ENCODE results near the gene SLC1A3. TPM values are rescaled to one million over a fixed set of nuclear protein-coding genes. Genes with fewer than 3 reads are reported as not detected.

SLC1A3 gene
- total RNA-seq, 1 donor from 2014 or later: not detected

DNA sequence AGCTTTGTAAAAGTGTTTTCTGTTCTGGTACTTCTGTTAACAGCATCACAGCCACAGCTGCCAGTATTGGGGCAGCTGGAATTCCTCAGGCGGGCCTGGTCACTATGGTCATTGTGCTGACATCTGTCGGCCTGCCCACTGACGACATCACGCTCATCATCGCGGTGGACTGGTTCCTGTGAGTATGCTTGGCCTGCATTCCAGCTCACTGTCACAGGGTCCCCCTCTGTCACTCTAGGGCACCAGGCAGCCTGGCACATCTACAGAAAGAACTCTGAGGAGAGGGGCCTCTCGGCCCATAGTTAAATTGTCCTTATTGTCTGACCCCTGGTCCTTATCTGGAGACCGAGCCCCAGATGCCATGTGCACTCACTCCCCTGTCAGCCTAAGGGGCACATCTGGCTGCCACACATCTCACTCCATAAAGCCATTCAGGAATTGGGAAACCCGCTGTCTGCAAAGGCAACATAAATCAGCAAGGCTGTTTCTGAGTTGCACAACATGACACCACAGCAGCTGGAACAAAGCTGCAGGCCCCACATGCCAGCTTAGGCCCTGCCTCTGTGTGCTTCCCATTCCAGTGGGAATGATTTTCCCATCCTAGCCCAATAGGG lies 77.5 kb downstream of the SLC1A3 start:
- H3K4me1 Mint-ChIP-seq: no peaks in the 10 kb centered on the region
- no peaks in the 10 kb centered on the region for H3K36me3 Mint-ChIP-seq (ENCODE audit: low read depth)
- no peaks in the 10 kb centered on the region for H3K9me3 Mint-ChIP-seq
- intact Hi-C loops (cut with micrococcal nuclease): no loop called here
- no peak for DNase-seq
- H3K4me3 Mint-ChIP-seq: no peak overlapping the region
- peaks cover 4% of the 10 kb centered on the region for H3K27me3 Mint-ChIP-seq
- no peak overlapping the region for H3K27ac Mint-ChIP-seq

DNA sequence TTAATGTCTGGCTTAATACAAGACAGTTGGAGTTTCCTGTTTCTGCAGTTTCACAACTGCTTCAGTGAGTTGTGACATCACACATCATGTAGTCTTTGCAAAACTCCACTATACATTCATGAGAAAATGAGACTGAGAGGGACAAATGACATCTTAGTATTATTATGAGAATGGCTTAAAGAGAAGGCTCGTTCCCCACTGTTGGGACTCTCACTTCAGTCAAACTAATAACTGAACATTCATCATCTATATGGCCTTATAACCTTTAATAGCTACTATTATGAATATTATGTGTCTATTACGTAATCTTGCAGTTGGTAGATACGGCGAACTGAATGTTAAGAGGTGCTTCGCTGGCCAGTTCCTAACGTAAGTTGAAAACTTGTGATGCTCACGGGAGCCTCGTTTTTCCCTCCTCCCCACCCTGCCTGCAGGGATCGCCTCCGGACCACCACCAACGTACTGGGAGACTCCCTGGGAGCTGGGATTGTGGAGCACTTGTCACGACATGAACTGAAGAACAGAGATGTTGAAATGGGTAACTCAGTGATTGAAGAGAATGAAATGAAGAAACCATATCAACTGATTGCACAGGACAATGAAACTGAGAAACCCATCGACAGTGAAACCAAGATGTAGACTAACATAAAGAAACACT lies 79.4 kb downstream of the SLC1A3 start:
- H3K27me3 Mint-ChIP-seq: peaks cover 7% of the 10 kb centered on the region

DNA sequence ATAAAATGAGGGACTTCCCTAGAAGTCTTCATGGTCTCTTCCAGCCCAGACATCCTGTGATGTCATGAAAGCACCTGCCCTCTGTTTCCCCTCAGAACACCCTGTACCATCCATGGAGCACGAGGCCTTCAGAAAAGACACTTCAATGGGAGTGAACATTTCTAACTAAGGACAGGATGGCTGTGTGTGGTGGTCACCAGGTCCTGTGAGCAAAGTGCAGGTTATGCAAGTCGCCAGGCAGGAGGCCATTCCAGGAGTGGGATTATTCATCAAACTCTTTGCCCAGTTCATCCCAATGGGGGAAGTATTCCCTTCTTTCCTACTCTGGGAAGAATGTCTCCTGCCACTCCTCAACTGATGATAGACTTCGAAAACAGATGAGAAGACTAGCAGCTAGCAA lies 80.5 kb downstream of the SLC1A3 start:
- Mint-ChIP-seq H3K27me3 (peaks cover 17% of the 10 kb centered on the region), H3K9me3 (no peaks in the 10 kb centered on the region), H3K4me1 (peaks cover 11% of the 10 kb centered on the region), H3K27ac (no peak overlapping the region), H3K4me3 (no peak overlapping the region), H3K36me3 (ENCODE audit: low read depth) (no peaks in the 10 kb centered on the region)
- DNase-seq: no peak
- intact Hi-C loops (cut with micrococcal nuclease): no loop called here

More for the DNA sequence above, 79.4 kb downstream of the SLC1A3 start:
- Mint-ChIP-seq H3K4me1 (peaks cover 9% of the 10 kb centered on the region), H3K36me3 (ENCODE audit: low read depth) (no peaks in the 10 kb centered on the region), H3K4me3 (no peak overlapping the region), H3K27ac (no peak overlapping the region), H3K9me3 (no peaks in the 10 kb centered on the region)
- no peak for DNase-seq
- intact Hi-C loops (cut with micrococcal nuclease): no loop called here

DNA sequence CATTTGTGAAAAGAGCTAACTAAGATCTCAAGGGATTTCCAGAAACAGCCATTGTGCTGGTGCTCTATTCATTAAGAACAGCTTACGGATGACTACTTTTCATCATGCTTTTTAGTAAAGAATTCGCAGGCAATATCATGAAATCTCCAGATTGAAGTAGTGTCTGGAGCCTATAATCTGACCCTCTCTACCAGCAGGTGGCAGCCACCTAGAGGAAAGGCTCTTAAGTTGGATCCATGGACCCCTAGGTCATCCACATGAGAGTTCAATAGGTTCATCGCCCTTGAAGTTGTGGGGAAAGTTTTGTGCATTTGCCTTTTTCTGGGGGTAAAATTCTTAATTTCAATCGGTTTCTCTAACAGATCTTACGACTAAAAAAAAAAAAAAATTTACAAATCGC lies 82.3 kb downstream of the SLC1A3 start:
- Mint-ChIP-seq H3K9me3 (no peaks in the 10 kb centered on the region), H3K27me3 (peaks cover 30% of the 10 kb centered on the region), H3K4me1 (peaks cover 11% of the 10 kb centered on the region), H3K4me3 (no peak overlapping the region), H3K27ac (no peak overlapping the region), H3K36me3 (ENCODE audit: low read depth) (no peaks in the 10 kb centered on the region)
- DNase-seq: no peak
- intact Hi-C loops (cut with micrococcal nuclease): no loop called here

DNA sequence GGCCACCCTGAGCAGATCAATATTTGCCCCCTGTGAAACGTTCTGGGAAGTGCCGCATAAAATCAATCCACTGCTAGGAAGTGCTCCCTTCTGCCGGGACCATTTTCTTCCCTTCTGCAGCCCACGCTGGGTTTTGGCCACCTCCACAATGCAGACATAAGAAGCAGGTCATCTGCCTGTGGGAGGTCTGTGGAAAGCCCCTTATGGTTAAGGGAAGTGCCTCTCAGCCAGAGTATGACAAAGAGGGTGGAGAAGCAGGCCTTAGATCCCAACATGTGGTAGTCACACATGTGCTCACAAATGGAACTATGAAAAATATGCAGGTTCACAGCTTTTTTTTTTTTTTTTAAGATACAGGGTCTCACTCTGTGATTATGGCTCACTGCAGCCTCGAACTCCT lies 82.8 kb downstream of the SLC1A3 start:
- Mint-ChIP-seq H3K27me3 (peaks cover 31% of the 10 kb centered on the region), H3K36me3 (ENCODE audit: low read depth) (no peaks in the 10 kb centered on the region), H3K4me3 (no peak overlapping the region), H3K4me1 (peaks cover 11% of the 10 kb centered on the region), H3K9me3 (no peaks in the 10 kb centered on the region), H3K27ac (no peak overlapping the region)
- DNase-seq: no peak
- intact Hi-C loops (cut with micrococcal nuclease): no loop called here

DNA sequence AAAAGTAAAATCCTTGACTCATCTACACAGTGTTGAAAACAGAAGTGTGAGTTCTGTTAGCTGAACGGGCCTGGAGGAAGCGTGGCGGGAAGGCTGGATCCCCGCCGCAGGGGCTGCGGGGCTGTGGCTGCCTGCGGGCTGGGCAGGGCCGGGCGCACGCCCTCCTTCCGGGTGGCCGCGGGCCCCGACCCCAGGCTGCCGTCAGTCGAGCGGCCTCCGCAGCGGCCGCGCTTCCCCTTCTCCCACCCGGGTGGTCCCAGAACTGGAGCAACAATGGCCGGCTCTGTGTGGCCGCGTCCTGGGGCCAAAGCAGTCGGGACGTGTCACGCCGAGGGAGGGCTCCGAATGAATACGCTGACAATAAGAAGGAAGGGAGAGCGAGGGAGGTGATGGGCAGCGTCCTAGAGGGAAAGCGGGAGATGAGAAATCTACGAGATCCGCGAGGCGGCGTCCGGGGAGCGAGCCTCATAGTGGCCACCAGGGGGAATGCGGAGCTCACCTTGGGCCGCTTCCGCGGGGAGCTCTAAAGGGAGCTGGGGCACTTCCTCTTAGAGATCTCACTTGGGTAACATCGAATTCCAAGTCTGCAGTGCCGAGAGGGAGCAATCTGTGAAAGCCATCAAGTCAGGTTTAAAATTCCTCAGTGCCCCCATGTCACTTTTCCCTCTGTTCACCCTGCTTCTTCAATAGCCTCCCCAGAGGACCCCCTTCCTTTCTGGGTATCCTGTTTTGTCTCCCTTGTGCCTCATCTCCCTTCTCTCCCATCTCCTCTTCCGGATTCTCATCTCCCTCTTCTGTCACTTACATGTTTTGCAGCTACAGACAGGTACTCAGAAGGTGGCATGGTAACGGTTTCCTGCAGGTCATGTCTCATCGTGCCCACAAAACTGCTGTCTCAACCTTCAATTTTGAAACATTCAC lies 83.9 kb downstream of the SLC1A3 start:
- DNase-seq: peak; percentile 87
- peaks cover 31% of the 10 kb centered on the region for H3K27me3 Mint-ChIP-seq
- H3K9me3 Mint-ChIP-seq: no peaks in the 10 kb centered on the region
- H3K4me1 Mint-ChIP-seq: peaks cover 11% of the 10 kb centered on the region
- peak overlapping the region; percentile 87 for H3K4me3 Mint-ChIP-seq
- intact Hi-C loops (cut with micrococcal nuclease): loop anchor here (5.0 kb wide), 3 partner anchors 83 to 273 kb away; partner anchors contain the start of gene SLC1A3
- no peaks in the 10 kb centered on the region for H3K36me3 Mint-ChIP-seq (ENCODE audit: low read depth)
- H3K27ac Mint-ChIP-seq: peak overlapping the region; percentile 56

DNA sequence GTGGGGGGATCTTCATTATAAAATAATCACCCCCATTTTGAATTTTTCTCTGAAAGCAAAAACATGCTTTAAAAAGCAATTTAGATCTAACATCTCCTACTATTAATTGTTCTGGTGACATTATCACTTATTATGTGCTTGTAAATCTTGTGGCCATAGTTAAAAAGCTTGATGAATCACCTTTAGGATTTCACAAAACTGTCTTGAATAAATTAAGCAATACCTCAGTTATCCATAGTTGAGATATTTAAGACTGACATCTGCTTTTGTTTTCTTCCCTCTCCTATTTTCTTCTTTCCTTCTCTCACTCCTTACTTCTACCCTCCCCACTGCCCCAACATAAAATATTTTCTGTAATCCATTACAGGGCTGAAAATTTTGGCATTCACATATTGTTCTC lies 84.8 kb downstream of the SLC1A3 start:
- DNase-seq: no peak
- Mint-ChIP-seq H3K27me3 (peaks cover 31% of the 10 kb centered on the region), H3K4me3 (no peak overlapping the region), H3K36me3 (ENCODE audit: low read depth) (no peaks in the 10 kb centered on the region), H3K27ac (no peak overlapping the region), H3K9me3 (no peaks in the 10 kb centered on the region), H3K4me1 (peaks cover 11% of the 10 kb centered on the region)
- intact Hi-C loops (cut with micrococcal nuclease): loop anchor here (5.0 kb wide), 3 partner anchors 84 to 274 kb away; partner anchors contain the start of gene SLC1A3

DNA sequence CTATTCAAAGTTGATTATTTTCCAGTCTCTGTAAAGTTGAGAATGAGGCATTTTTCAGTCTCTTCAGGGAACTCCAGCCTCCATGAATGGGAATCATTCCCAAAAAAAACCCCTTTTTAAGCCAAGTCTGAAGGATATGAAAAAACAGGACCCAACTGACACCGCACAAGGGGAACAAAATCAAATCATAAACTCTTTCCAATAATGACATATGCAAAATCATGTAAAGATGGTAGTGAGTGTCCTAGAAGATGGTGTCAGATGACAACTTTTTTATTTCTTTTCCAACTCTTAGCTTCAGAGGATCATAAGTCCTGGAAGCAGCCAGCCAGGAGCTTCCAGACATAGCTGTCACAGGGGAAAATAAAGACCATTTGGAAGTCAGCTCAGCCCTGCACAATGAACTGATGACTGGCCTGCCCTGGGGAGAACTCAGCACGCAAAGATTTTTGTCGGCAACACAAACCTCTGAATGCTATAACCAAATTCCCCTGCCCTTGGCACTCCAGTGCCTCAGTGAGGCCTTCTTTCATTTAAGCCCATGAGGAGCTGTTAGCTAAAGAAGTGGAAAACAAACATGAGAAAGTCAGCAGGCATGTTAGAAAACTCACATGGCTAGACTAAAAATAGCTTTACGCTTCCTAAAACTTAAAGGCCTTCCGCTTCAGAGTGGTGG lies 85.4 kb downstream of the SLC1A3 start:
- Mint-ChIP-seq H3K4me1 (peaks cover 11% of the 10 kb centered on the region), H3K36me3 (ENCODE audit: low read depth) (no peaks in the 10 kb centered on the region), H3K4me3 (no peak overlapping the region), H3K27me3 (peaks cover 31% of the 10 kb centered on the region), H3K9me3 (no peaks in the 10 kb centered on the region), H3K27ac (no peak overlapping the region)
- intact Hi-C loops (cut with micrococcal nuclease): loop anchor here (5.0 kb wide), 3 partner anchors 85 to 275 kb away; partner anchors contain the start of gene SLC1A3
- DNase-seq: no peak

DNA sequence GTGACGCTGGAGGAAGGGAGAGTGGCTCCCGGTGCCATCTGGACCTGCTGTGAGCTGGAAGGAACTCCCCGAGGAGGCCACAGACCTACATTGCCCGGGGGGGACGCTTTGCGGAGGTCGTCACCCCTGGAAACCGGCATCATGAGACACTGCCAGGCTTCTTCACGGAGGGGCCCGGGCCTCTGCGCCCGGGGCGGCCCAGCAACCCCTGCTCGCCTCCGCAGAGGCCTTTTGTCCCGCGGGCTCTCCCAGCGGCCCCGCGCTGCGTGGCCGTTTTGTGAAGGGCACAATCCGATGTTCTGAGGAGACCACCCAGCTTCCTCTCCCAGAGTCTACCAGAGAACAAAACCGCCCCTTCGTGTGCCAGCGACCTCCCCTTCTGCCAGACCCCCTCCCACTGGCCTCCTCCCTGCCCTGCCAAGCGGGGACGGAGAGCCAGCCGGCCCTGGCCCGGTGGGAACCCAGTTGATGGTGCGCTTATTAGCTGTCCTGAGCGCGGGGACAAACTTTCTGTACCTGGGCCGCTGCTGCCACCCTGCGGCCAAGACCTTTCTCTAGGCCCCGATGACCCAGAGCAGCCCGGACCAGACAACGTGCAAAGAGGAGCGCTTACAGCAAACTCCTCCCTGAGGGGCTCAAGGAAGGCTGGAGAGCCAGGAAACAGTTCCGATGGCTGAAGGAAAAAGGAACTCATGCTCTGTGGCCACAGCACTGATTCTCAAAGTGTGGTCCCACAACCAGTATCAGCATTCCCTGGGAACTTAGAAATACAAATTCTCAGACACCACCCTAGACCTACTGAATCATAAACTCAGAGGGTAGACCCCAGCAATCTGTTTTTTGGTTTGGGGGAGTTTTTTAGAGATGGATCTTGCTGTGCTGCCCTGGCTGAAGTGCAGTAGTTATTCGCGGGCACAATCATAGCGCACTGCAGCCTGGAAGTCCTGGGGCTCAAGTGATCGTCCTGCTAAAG lies 86.7 kb downstream of the SLC1A3 start:
- H3K27me3 Mint-ChIP-seq: peaks cover 31% of the 10 kb centered on the region
- DNase-seq: peak; percentile 74
- H3K4me1 Mint-ChIP-seq: peaks cover 11% of the 10 kb centered on the region
- peak overlapping the region; percentile 15 for H3K4me3 Mint-ChIP-seq
- no peaks in the 10 kb centered on the region for H3K9me3 Mint-ChIP-seq
- H3K27ac Mint-ChIP-seq: no peak overlapping the region
- intact Hi-C loops (cut with micrococcal nuclease): loop anchor here (1.0 to 5.0 kb wide), 4 partner anchors 86 to 428 kb away; partner anchors contain the start of gene SLC1A3
- H3K36me3 Mint-ChIP-seq (ENCODE audit: low read depth): no peaks in the 10 kb centered on the region

DNA sequence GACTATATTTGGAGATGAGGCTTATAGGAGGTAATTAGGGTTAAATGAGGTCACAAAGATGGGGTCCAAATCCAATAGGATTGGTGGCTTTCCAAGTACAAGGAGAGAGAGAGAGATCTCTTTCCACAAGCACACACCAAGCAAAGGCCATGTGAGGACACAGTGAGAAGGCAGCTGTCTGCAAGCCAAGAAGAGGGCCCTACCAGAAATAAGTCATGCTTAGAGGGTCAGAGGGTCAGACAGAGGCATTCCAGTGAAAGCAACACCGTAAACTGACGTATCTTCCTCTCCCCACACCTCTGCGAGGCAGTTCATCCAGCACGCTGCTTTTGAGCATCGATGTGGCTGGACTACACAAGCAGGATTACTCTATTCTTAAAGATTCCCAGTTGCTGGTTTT lies 87.9 kb downstream of the SLC1A3 start:
- peaks cover 26% of the 10 kb centered on the region for H3K27me3 Mint-ChIP-seq
- H3K4me1 Mint-ChIP-seq: peaks cover 11% of the 10 kb centered on the region
- intact Hi-C loops (cut with micrococcal nuclease): loop anchor here (5.0 kb wide), 3 partner anchors 87 to 277 kb away; partner anchors contain the start of gene SLC1A3
- DNase-seq: no peak
- H3K27ac Mint-ChIP-seq: no peak overlapping the region
- no peaks in the 10 kb centered on the region for H3K36me3 Mint-ChIP-seq (ENCODE audit: low read depth)
- no peak overlapping the region for H3K4me3 Mint-ChIP-seq
- H3K9me3 Mint-ChIP-seq: no peaks in the 10 kb centered on the region

DNA sequence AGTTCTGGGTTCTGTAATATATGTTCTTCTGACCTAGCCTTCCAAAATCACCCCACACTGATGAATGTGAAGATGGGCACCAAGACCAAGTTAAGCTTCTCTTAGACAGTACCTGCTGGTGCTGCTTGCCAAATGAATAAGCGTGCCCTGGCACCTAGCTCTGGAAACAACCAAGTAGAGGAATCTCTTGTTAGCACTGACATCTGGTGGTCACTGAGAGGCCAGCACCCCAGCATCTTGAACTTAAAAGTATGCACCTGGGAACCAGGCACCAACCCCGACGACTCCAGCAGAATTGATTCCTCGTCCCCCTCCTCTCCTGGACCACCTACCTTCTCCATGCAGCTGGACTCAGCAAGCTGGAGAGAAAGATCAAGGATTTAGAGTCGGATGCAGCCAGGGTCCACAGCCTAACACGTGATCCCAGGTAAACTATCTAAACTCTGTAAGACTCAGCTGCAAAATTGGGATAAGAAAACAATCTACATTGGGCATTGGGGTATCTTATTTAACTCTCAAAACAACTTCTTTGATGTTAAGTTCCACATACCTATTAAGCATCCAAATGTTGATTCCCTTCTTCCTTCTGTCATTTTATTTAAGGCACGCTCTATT lies 89.8 kb downstream of the SLC1A3 start:
- H3K36me3 Mint-ChIP-seq (ENCODE audit: low read depth): no peaks in the 10 kb centered on the region
- intact Hi-C loops (cut with micrococcal nuclease): no loop called here
- peak; percentile 74 for DNase-seq
- no peak overlapping the region for H3K27ac Mint-ChIP-seq
- no peak overlapping the region for H3K4me3 Mint-ChIP-seq
- no peaks in the 10 kb centered on the region for H3K9me3 Mint-ChIP-seq
- H3K4me1 Mint-ChIP-seq: peaks cover 2% of the 10 kb centered on the region
- peaks cover 22% of the 10 kb centered on the region for H3K27me3 Mint-ChIP-seq

DNA sequence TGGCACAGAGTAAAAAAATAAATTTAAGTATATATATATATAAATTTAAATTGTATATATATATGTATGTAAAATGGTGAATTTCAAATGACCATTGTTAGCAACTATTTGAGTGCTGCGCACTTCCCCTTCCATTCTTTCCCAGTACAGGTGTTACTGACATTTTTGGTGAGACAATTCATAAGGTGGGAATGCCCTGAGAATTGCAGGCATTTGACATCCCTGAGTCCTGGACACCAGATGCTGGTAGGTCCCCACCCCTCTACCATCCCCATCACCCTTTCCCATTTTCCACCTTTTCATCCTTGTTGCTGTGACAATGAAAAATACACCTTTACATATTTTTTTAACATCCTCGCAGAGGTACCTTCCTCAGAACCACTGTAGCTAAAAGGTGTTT lies 91.6 kb downstream of the SLC1A3 start:
- Mint-ChIP-seq H3K27me3 (peaks cover 8% of the 10 kb centered on the region), H3K36me3 (ENCODE audit: low read depth) (peaks cover 2% of the 10 kb centered on the region)
- intact Hi-C loops (cut with micrococcal nuclease): no loop called here

More for the DNA sequence above, 91.6 kb downstream of the SLC1A3 start:
- Mint-ChIP-seq H3K4me3 (no peak overlapping the region), H3K4me1 (no peaks in the 10 kb centered on the region), H3K9me3 (no peaks in the 10 kb centered on the region), H3K27ac (no peak overlapping the region)
- no peak for DNase-seq

All from activated CD4-positive, alpha-beta T cell treated with anti-CD3 and anti-CD28 coated beads, Interleukin-2, amount 10 ng/mL, durations not matched to agents 24 days and 14 days (primary cell).